ENCODE data around the gene UBAP1.
"Not testable (repeated sequence)": the region's sequence is repeated elsewhere in the genome, so short reads cannot be mapped to it uniquely, and the experiment has no call there.

Gene UBAP1

GRCh38 chr9:34232201-34232600 is 53.4 kb downstream of the UBAP1 start:
- Histone ChIP-seq H3K9ac (ENCODE audit: low read depth, low read length) (no peak overlapping the region), H3K9me3 (replicated peaks; ENCODE audit: low read length) (no peaks in the 10 kb centered on the region), H3K27me3 (ENCODE audit: control insufficient read depth, insufficient read depth, low read length) (no peaks in the 10 kb centered on the region), H3K4me2 (ENCODE audit: low read length) (no peak overlapping the region), H3K4me1 (ENCODE audit: control insufficient read depth, insufficient read depth, low read length) (peaks cover 31% of the 10 kb centered on the region), H3K36me3 (ENCODE audit: insufficient read depth, low read length) (peaks cover 23% of the 10 kb centered on the region), H3K4me3 (ENCODE audit: low read length) (no peak overlapping the region)

DNA sequence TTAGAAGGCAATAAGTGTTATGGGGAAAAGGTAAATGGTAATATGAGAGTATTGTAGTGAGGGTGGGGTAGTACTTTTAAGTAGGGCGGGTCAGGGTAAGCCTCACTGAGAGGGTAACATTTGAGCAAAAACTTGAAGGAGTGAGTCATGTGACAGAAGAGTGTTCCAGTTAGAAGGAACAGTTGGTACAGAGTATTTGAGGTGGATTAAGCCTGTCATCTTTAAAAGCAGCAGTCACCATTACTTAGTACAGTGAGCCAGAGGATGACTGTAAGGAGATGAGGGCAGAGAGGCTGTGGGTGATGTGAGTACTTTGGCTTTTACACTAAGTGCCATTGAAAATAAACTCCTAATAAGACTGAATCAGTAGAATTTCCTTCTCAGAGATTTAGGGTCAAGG is 54.8 kb downstream of the UBAP1 start:
- H3K36me3 ChIP-seq (ENCODE audit: insufficient read depth, low read length) = peaks cover 33% of the 10 kb centered on the region
- peaks cover 25% of the 10 kb centered on the region for H3K4me1 ChIP-seq (ENCODE audit: control insufficient read depth, insufficient read depth, low read length)
- H3K9ac ChIP-seq (ENCODE audit: low read depth, low read length) = no peak overlapping the region
- H3K9me3 ChIP-seq (replicated peaks; ENCODE audit: low read length) = no peaks in the 10 kb centered on the region
- H3K4me2 ChIP-seq (ENCODE audit: low read length) = peak overlapping the region; percentile 38
- no peak overlapping the region for H3K4me3 ChIP-seq (ENCODE audit: low read length)
- no peaks in the 10 kb centered on the region for H3K27me3 ChIP-seq (ENCODE audit: control insufficient read depth, insufficient read depth, low read length)

GRCh38 chr9:34237836-34238235 is 59.0 kb downstream of the UBAP1 start:
- H3K36me3 ChIP-seq (ENCODE audit: insufficient read depth, low read length) = peaks cover 53% of the 10 kb centered on the region
- peaks cover 11% of the 10 kb centered on the region for H3K4me1 ChIP-seq (ENCODE audit: control insufficient read depth, insufficient read depth, low read length)
- H3K9ac ChIP-seq (ENCODE audit: low read depth, low read length) = no peak overlapping the region
- no peak overlapping the region for H3K4me2 ChIP-seq (ENCODE audit: low read length)
- H3K9me3 ChIP-seq (replicated peaks; ENCODE audit: low read length) = no peaks in the 10 kb centered on the region
- no peaks in the 10 kb centered on the region for H3K27me3 ChIP-seq (ENCODE audit: control insufficient read depth, insufficient read depth, low read length)
- no peak overlapping the region for H3K4me3 ChIP-seq (ENCODE audit: low read length)

GRCh38 chr9:34240006-34240405 is 61.2 kb downstream of the UBAP1 start:
- Histone ChIP-seq H3K4me2 (ENCODE audit: low read length) (no peak overlapping the region), H3K36me3 (ENCODE audit: insufficient read depth, low read length) (peaks cover 52% of the 10 kb centered on the region)

DNA sequence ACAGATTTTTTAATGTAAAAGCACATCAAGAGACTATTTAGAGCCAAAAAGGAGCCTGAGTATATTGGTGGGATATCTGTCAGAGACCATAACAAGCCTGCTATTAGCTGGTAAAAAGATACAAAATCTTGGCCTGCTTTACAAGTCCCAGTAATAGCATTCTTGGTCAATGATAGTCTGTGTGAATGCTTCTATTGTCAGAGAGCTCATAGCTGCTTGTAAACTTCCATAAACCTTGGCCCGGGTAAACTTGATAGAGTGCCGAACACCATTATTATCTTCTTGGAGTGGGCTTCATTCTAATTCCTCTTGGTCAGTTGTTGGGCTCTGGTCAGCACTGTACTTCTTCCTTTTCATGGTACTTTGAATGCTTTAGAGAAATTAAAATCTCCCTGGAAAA is 64.0 kb downstream of the UBAP1 start:
- Histone ChIP-seq H3K27me3 (ENCODE audit: control insufficient read depth, insufficient read depth, low read length) (no peaks in the 10 kb centered on the region), H3K4me1 (ENCODE audit: control insufficient read depth, insufficient read depth, low read length) (peaks cover 10% of the 10 kb centered on the region), H3K4me3 (ENCODE audit: low read length) (no peak overlapping the region), H3K9ac (ENCODE audit: low read depth, low read length) (no peak overlapping the region), H3K9me3 (replicated peaks; ENCODE audit: low read length) (no peaks in the 10 kb centered on the region), H3K4me2 (ENCODE audit: low read length) (no peak overlapping the region), H3K36me3 (ENCODE audit: insufficient read depth, low read length) (peaks cover 40% of the 10 kb centered on the region)

More at GRCh38 chr9:34240006-34240405, 61.2 kb downstream of the UBAP1 start:
- no peak overlapping the region for H3K4me3 ChIP-seq (ENCODE audit: low read length)
- no peak overlapping the region for H3K9ac ChIP-seq (ENCODE audit: low read depth, low read length)
- no peaks in the 10 kb centered on the region for H3K27me3 ChIP-seq (ENCODE audit: control insufficient read depth, insufficient read depth, low read length)
- no peaks in the 10 kb centered on the region for H3K9me3 ChIP-seq (replicated peaks; ENCODE audit: low read length)
- H3K4me1 ChIP-seq (ENCODE audit: control insufficient read depth, insufficient read depth, low read length) = no peaks in the 10 kb centered on the region

DNA sequence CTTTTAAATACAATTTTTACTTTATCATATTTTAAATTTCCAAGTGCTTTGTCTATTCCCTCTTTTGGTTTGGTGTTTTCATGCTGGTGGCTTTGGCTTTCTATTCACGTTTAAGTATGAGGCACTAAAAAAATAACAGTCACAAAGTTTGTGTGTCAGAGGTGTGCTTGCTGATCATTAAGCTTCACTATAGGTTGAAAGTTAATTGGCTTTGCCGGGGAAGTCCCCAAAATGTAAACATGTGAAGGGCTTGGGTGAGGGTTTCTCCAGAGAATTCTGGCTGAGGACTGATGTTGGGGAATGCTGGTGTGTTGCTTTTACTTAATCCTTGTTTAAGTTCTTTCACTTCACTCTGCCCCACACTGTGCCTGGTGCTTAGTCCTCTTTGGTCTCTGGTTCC is 66.4 kb downstream of the UBAP1 start:
- H3K27me3 ChIP-seq (ENCODE audit: control insufficient read depth, insufficient read depth, low read length); H3K9ac ChIP-seq (ENCODE audit: low read depth, low read length); H3K4me3 ChIP-seq (ENCODE audit: low read length); H3K9me3 ChIP-seq (replicated peaks; ENCODE audit: low read length); H3K4me2 ChIP-seq (ENCODE audit: low read length): not testable (repeated sequence)
- H3K4me1 ChIP-seq (ENCODE audit: control insufficient read depth, insufficient read depth, low read length) = peaks cover 10% of the 10 kb centered on the region
- peaks cover 50% of the 10 kb centered on the region for H3K36me3 ChIP-seq (ENCODE audit: insufficient read depth, low read length)

GRCh38 chr9:34246453-34246852 is 67.6 kb downstream of the UBAP1 start:
- Histone ChIP-seq H3K4me1 (ENCODE audit: control insufficient read depth, insufficient read depth, low read length) (peaks cover 10% of the 10 kb centered on the region), H3K9ac (ENCODE audit: low read depth, low read length) (no peak overlapping the region), H3K9me3 (replicated peaks; ENCODE audit: low read length) (no peaks in the 10 kb centered on the region), H3K36me3 (ENCODE audit: insufficient read depth, low read length) (peaks cover 56% of the 10 kb centered on the region), H3K27me3 (ENCODE audit: control insufficient read depth, insufficient read depth, low read length) (no peaks in the 10 kb centered on the region), H3K4me3 (ENCODE audit: low read length) (no peak overlapping the region), H3K4me2 (ENCODE audit: low read length) (no peak overlapping the region)

GRCh38 chr9:34247782-34248181 is 68.9 kb downstream of the UBAP1 start:
- H3K4me3 ChIP-seq (ENCODE audit: low read length); H3K4me2 ChIP-seq (ENCODE audit: low read length); H3K9me3 ChIP-seq (replicated peaks; ENCODE audit: low read length); H3K27me3 ChIP-seq (ENCODE audit: control insufficient read depth, insufficient read depth, low read length); H3K9ac ChIP-seq (ENCODE audit: low read depth, low read length): not testable (repeated sequence)
- Histone ChIP-seq H3K4me1 (ENCODE audit: control insufficient read depth, insufficient read depth, low read length) (peaks cover 20% of the 10 kb centered on the region), H3K36me3 (ENCODE audit: insufficient read depth, low read length) (peaks cover 55% of the 10 kb centered on the region)

DNA sequence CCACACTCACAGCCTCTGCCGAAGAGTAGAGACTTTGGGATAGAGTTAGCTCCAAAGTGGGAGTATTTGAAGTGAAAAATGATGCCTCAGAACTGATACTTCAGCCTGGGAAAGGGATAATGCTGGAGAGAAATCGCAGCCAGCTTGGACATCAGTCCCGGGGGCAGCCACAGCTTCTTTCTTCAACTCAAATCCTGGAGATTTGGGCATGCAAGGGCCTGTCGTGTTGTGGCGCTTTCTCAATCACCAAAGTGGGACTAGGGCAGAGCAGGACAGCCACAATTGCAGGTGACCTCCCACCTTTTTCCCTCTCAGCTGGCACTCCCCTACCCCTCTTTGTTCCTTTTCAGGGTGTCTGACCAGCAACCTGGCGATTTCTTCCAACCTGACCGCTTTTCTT is 70.4 kb downstream of the UBAP1 start:
- Histone ChIP-seq H3K9me3 (replicated peaks; ENCODE audit: low read length) (no peaks in the 10 kb centered on the region), H3K36me3 (ENCODE audit: insufficient read depth, low read length) (peaks cover 56% of the 10 kb centered on the region), H3K9ac (ENCODE audit: low read depth, low read length) (no peak overlapping the region)

GRCh38 chr9:34250721-34251120 is 71.9 kb downstream of the UBAP1 start:
- Histone ChIP-seq H3K4me2 (ENCODE audit: low read length) (no peak overlapping the region), H3K4me1 (ENCODE audit: control insufficient read depth, insufficient read depth, low read length) (peaks cover 49% of the 10 kb centered on the region), H3K9me3 (replicated peaks; ENCODE audit: low read length) (no peaks in the 10 kb centered on the region), H3K9ac (ENCODE audit: low read depth, low read length) (no peak overlapping the region), H3K4me3 (ENCODE audit: low read length) (no peak overlapping the region), H3K27me3 (ENCODE audit: control insufficient read depth, insufficient read depth, low read length) (no peaks in the 10 kb centered on the region), H3K36me3 (ENCODE audit: insufficient read depth, low read length) (peaks cover 56% of the 10 kb centered on the region)

More for the DNA sequence above, 70.4 kb downstream of the UBAP1 start:
- H3K4me2 ChIP-seq (ENCODE audit: low read length) = no peak overlapping the region
- no peak overlapping the region for H3K4me3 ChIP-seq (ENCODE audit: low read length)
- H3K27me3 ChIP-seq (ENCODE audit: control insufficient read depth, insufficient read depth, low read length) = no peaks in the 10 kb centered on the region
- peaks cover 35% of the 10 kb centered on the region for H3K4me1 ChIP-seq (ENCODE audit: control insufficient read depth, insufficient read depth, low read length)

- Histone ChIP-seq H3K27me3 (ENCODE audit: control insufficient read depth, insufficient read depth, low read length) (no peaks in the 10 kb centered on the region), H3K4me2 (ENCODE audit: low read length) (no peak overlapping the region), H3K36me3 (ENCODE audit: insufficient read depth, low read length) (peaks cover 51% of the 10 kb centered on the region), H3K9me3 (replicated peaks; ENCODE audit: low read length) (no peaks in the 10 kb centered on the region), H3K4me3 (ENCODE audit: low read length) (no peak overlapping the region), H3K9ac (ENCODE audit: low read depth, low read length) (no peak overlapping the region), H3K4me1 (ENCODE audit: control insufficient read depth, insufficient read depth, low read length) (peaks cover 44% of the 10 kb centered on the region)
Measured at GRCh38 chr9:34252016-34252415, 73.2 kb downstream of the UBAP1 start.

DNA sequence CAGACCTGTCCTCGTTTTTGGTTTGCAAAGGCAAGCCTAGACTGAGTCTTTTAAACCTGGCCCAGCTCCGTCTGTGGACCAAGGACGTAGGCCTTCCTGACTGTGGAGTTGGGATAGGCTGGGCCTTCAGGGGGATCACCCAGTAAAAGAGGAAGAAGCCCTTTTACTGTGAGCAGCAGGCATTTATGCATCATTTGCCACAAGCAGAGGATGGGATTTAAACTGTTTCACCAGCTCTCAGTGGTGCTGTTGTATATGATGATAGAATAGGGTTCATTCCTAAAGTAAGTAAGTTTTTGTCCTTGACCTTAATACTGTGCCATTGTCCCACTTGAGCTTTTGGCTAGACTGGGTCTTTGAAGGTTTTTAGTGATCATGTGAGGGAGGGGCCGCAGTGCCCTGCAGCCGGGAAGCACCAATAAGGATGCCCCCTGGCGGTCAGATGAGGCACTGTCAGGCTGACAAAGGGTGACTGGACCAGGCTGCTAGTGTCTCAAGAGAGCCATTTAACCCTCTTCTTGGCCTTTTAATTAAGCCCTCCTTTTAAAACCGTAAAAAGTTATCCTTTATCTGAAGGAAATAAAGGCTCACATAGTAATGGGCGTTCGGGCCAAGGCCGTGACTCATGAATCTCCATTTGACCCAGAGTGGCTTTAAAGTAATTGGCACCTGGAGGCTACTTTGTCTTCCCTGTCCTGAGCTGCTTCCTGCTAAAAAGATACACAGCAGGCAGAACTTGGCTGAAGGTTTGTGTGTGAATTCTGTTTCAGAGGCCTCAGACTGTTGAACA is 74.0 kb downstream of the UBAP1 start:
- Histone ChIP-seq H3K36me3 (ENCODE audit: insufficient read depth, low read length) (peaks cover 49% of the 10 kb centered on the region), H3K27me3 (ENCODE audit: control insufficient read depth, insufficient read depth, low read length) (no peaks in the 10 kb centered on the region), H3K4me1 (ENCODE audit: control insufficient read depth, insufficient read depth, low read length) (peaks cover 43% of the 10 kb centered on the region), H3K9me3 (replicated peaks; ENCODE audit: low read length) (no peaks in the 10 kb centered on the region), H3K9ac (ENCODE audit: low read depth, low read length) (peak overlapping the region; percentile 71), H3K4me2 (ENCODE audit: low read length) (peak overlapping the region; percentile 67), H3K4me3 (ENCODE audit: low read length) (peak overlapping the region; percentile 25)
